Measurements from ENCODE around the gene APCDD1.

The APCDD1 gene

DNA sequence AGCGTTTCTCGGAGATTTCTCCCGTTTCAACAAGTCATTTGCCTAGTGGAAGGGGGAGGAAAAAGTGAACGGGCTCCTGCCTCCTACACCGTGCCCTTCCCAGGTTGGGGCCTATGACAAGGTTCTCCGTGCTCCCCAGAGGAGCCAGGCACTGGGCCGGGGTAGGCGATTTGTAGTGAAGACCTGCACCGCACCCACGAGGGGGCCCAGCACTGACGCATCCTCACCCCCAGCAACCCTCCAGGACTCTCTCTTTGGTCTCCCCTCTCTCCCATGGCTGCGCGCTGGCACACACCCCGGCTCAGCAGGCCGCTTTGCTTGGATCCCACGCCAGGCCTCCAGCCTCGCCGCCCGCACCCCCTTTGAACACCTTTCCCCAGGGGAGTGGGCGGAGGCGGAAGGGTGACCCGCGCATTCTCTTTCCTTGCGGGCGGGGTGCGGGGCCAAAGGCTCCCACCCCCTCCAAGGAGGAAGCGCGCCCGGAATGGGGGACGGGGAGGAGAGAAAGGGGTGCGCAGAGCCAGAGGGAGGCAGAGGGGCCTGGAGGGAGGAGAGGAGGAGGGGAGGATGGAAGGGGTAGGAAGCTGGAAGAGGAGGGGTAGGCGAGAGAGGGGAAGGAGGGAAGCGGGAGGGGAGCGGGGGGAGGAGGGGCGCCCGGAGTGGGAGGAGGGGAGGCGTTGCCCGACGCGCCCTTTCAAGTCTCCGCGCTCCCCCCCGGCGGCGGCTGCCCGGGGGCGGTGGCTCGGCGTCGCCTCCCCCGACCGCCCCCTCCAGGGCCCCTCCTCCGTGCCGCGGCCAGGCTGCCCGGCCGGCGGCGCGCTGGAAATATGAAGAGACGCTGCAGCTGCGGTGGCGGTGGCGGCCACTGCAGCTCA is at the start of gene APCDD1:
Gene APCDD1 (plus strand): TSS at position 830 of the 875 bp plus-strand sequence. CDS start 347 bp downstream, outside the sequence.
- peak; percentile 88 for DNase-seq (ENCODE audit: low spot score)

DNA sequence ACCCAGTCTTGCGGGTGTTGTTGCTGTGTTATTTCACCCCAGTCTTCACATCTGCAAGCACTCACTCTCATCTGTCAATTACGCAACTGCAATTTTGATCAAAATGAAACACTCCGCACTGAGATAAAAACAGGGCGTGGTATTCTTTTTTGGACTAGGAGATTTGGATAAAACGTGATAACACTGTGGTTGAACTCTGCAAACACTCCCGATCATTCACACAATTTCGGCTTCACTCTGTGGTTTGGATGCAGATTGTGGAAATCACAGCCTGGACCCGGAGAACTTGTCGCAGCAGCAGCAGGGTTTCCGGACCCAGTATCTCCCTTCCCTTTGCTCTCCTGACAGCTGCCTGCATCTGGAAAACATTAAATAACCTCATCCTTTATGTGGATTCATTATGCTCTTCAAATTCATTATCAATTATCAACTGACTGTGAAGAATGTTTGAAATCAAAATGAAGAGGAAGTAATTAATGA is 49.4 kb upstream of the APCDD1 start:
- DNase-seq (ENCODE audit: low spot score), result no peak

DNA sequence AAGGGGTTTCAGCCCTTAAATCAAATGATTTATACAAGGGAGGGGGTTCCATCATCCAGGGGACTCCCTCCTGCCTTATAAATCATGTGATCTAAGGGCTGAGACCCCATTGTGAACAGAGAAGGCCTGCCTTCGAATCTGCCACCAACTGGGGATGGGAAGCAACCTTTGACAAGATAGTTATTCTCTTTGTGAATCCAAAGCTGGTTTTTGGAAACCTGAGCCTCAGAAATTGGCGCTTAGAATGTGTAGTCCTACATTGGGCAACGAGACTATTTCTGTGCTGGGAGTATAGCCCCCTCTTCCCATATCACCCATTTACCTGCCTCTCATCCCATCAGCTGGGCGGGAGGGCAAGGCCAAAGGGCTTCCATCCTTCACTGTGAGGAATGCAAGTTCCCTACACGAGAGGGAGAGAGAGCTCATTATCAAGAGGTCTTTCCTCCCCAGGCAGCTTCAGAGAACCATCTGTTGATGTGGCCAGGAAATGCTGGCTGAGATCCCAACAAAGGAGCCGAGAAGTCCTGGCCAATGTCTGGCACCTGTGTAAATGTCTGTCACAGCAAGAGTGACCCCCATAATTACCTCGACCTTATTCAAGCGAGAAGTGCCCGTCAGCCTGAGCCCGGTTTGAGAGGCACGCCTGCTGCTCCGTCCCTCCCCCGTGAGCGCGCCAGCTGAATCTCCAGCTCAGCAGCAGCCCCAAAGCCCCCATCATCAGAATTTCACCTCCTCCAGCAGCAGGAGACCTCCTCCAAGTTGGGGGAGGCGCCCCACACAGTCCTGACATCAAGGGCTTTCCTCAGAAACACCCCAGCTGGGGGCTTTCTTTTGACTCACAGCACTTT is 48.4 kb upstream of the APCDD1 start:
- no peak for DNase-seq (ENCODE audit: low spot score)

GRCh38 chr18:10408131-10408530 is 46.3 kb upstream of the APCDD1 start:
- DNase-seq (ENCODE audit: low spot score), result no peak

DNA sequence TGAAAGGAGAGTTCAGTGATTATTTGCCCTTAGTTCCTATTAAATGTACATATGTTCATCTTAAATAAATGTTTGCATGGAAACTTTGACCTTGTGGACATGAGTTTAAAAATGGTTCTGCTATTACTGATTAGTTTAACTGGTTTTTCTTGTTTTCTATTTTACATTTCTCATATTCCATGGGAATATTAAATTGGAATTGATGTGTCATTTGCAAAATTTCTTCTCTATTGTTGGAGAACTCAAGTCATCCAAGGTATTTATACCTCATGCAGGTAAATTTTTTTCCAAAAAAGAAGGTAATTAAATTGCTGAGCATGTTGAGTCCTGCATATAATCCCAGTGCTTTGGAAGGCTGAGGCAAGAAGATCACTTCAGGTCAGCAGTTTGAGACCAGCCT is 45.4 kb upstream of the APCDD1 start:
- DNase-seq (ENCODE audit: low spot score), result no peak

- DNase-seq (ENCODE audit: low spot score), result no peak
Measured at GRCh38 chr18:10410472-10411308, 43.7 kb upstream of the APCDD1 start.

DNA sequence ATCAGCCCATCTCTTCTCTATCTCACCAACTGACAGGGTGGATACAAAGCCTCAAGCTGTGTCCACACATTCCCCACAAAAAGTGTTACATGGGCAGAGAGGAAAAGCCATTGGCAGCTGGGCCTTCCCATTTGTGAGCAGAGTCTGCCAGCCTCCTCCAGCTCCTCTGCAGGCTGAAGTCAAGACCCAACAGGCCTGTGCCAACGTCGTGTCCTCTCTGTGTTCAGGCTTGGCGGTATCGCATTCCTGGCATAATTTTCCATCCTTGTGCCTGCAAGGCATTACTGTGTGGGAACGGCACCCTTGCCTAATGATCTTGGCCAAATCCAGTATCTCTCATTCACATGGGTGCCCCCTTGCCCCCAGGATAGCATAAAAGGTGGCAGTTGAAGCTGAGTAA is 41.5 kb upstream of the APCDD1 start:
- no peak for DNase-seq (ENCODE audit: low spot score)

DNA sequence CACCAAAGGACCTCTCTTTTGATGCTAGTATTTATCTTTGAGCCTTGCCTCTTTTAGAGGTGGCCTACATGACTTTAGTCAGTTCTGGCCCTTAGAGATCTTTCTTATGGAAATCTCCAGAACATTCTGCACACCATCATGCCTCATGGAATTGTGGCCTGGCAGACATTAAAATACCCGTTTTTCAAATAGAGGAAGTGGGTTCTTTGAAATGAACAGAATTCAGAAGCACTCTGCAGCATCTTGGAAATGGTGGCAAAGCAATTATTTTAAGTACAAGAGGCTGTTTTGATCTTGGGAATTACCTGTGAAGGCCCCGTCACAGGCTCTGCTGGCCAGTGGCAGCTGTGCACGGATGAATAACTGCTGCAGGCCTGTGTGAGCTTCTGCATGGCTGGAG is 40.7 kb upstream of the APCDD1 start:
- DNase-seq (ENCODE audit: low spot score), result no peak

DNA sequence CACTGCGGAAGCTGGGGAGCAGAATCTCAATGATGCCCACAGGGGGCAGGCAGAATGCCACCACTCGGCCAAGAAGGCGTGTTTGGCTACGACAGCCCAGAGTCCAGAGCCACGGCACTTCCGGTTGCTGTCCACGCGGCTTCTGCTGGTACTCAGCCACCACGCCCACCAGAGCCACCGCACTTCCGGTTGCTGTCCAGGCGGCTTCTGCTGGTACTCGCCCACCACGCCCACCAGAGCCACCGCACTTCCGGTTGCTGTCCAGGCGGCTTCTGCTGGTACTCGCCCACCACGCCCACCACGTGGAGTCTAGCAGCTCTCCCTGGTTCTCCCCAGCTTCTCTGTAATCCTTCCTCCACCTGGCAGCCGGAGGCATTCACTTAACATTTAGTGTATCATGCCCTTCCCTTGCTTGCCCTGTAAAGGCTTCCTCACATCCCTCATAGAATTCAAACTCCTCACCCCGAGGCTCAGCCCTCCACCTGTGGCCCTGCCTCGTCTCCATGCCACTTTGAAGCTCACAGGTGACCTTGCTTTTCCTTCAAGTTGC is 40.1 kb upstream of the APCDD1 start:
- no peak for DNase-seq (ENCODE audit: low spot score)

DNA sequence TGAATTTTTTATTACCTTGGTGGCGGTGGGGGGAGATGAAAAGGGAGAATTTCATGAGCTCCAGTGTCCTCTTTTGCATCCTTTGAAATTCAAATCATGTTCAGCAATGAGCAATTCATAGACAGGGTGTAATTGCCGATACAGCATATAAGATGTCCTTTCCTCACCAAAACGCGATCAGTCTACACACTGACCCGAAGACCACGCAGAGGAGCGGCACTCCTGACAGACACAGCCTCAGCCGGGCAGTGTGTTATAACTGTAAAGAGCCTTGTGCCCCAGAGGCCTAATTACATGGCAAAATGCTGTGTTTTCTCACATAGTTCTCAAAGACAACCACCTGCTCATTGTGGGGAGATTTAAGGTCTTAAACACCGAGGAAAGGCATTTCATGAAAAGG is 38.4 kb upstream of the APCDD1 start:
- DNase-seq (ENCODE audit: low spot score), result no peak

GRCh38 chr18:10417191-10417590 is 37.2 kb upstream of the APCDD1 start:
- DNase-seq (ENCODE audit: low spot score), result no peak

- no peak for DNase-seq (ENCODE audit: low spot score)
Measured at GRCh38 chr18:10417664-10418063, 36.8 kb upstream of the APCDD1 start.

- no peak for DNase-seq (ENCODE audit: low spot score)
Measured at GRCh38 chr18:10418836-10419235, 35.6 kb upstream of the APCDD1 start.

DNA sequence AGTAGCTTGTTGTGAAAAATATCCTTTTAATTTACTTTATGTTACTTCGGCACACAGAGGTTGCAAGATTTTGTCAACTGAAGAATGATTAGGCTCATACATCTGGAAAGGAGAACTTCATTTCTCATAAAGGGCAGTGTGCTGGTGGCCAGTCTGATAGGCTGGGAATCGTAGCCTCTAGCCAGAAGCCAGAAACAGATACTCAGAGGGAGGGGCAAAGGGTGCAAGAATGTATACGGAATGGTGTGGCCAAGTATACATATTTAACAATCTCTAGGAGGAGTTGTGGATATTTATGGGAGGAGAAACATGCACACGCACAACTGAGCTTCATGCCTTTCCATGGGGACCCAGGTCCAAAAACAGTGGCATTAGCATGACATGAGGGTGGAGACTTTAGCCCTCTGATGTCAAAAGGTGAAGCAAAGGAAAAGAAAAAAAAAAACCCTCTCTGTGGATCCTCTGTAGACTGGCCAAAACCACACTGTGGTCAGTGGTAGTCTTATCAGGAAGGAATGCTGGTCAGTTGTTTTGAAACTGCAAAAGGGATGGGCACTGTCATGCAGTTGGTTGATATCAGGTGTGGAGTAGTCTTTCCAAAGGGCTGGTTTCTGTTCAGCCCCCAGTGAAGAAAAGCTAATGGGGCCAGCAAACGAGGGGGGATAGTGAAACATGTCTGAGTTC is 34.9 kb upstream of the APCDD1 start:
- DNase-seq (ENCODE audit: low spot score), result no peak

DNA sequence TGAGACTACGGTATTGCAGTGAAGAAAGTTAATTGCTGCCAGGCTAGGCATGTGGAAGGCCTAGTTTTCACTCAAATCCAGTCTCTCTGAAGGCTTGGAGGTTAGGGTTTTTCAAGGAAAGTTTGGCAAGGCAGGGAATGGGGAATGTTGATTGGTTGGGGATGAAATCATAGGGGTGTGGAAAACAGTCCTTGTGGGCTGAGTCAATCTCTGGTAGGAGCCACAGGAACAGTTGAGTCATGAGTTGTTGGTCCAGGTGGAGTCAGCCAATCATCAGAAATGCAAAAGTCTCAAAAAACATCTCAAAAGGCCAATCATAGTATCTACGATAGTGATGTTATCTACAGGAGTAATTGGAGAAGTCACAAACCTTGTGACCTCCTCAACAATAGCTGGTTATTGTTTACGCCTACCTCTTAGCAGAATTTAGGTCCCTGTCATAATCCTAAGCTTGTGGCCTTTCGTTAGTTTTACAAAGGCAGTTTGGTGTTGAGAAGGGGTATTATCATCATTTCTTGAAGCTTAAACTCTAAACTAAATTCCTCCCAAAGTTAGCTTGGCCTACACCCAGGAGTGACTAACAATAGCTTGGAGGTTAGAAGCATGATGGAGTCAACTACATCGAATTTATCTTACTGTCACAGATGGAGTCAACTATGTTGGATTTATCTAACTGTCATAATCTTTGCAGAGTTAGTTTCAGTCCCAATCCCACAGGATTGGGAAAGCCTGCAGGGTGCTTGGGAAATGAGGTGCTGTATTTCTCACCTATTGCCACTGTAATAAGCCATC is 33.7 kb upstream of the APCDD1 start:
- no peak for DNase-seq (ENCODE audit: low spot score)

DNA sequence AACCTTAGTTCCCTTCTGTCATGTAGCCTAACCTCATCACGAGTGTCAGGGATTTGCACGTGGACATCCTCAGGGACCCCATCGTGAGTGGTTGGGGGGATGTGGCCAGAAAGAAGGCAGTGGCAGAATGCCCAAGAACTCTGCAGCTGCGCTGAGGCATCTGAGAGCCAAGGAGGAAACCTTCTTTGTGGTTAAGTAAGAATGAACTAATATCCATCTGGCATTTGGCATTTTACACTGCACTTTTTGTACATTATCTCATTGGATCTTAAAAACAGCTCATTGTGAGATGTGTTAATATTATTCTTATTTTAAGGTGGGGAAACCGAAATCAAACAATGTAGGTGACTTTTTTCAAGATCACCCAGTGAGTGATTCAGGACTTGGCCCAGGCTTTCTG is 32.6 kb upstream of the APCDD1 start:
- no peak for DNase-seq (ENCODE audit: low spot score)

- no peak for DNase-seq (ENCODE audit: low spot score)
Measured at GRCh38 chr18:10422731-10423130, 31.7 kb upstream of the APCDD1 start.

GRCh38 chr18:10424585-10425307 is 29.7 kb upstream of the APCDD1 start:
- DNase-seq (ENCODE audit: low spot score), result no peak

- no peak for DNase-seq (ENCODE audit: low spot score)
Measured at GRCh38 chr18:10430677-10431076, 23.8 kb upstream of the APCDD1 start.

DNA sequence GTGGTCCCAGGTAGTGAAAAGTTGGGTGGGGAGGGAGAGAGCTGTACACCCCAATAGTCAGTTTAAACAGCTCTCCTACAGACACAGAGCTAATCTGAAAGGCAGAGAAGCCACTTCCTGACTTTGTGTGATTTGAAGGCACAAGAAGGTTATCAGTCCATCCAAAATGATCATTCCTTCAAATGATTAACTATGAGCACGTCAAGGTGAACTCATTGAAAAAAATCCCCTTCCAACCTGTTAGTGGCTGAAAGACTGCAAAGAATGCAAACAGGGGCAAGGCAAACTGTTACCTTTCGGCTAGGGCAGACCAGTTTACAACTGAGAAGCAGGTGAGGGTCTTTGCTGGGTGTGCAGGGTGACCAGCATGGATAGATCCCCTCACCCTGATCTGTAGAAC is 22.8 kb upstream of the APCDD1 start:
- DNase-seq (ENCODE audit: low spot score), result no peak

Measured in iPS-NIHi11 (cell line).